Vagina (tissue), 2 donors: Measurements from ENCODE around the gene COL12A1.

Experiments used
- POLR2AphosphoS5 ChIP-seq, 2 donors: sonication (generic); formaldehyde crosslinking; IDR thresholded peaks; one replicate each; pipeline ENCODE4 v1.9.0; 2017; ENCODE audit warnings: antibody characterized with exemption in 2 of 2, mild to moderate bottlenecking in 2 of 2, low read depth in 1 of 2; ENCODE audit not compliant: insufficient read depth in 1 of 2
- TF ChIP-seq, protein P1 (sequence below), 3 experiments: fragments of 450-650 bp in 2 of 3; fragments of 200-600 bp in 1 of 3; sonication (generic) in 1 of 3; IDR thresholded peaks; one replicate each; pipeline ENCODE4 v1.5.1; 2017 to 2019; ENCODE audit warnings: antibody characterized with exemption in 3 of 3, mild to moderate bottlenecking in 2 of 3, moderate library complexity in 2 of 3

DNA sequence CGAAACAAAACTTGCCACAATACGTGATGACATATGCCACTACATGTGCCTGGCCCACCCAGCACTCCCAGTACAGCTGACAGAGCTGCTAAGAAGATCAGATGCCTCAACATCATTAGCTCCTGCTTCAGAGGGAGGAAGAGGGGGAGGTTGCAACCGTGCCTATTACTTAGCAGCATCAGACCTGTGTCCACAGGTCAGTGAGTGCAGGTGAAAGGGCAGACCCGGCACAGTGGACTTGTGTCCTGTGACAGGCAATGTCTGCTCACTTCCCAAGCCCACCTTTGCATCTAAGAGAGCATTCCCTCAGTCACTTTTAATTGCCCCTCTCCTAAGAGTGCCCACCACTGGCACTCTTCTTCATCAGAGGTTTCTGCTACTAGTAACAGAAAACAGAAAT is 9.4 kb upstream of the COL12A1 start:
- TF ChIP-seq, protein P1, sequence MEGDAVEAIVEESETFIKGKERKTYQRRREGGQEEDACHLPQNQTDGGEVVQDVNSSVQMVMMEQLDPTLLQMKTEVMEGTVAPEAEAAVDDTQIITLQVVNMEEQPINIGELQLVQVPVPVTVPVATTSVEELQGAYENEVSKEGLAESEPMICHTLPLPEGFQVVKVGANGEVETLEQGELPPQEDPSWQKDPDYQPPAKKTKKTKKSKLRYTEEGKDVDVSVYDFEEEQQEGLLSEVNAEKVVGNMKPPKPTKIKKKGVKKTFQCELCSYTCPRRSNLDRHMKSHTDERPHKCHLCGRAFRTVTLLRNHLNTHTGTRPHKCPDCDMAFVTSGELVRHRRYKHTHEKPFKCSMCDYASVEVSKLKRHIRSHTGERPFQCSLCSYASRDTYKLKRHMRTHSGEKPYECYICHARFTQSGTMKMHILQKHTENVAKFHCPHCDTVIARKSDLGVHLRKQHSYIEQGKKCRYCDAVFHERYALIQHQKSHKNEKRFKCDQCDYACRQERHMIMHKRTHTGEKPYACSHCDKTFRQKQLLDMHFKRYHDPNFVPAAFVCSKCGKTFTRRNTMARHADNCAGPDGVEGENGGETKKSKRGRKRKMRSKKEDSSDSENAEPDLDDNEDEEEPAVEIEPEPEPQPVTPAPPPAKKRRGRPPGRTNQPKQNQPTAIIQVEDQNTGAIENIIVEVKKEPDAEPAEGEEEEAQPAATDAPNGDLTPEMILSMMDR (IDR thresholded peaks at IDR 0.05) = no peak
- no peak for TF ChIP-seq POLR2AphosphoS5 (IDR thresholded peaks at IDR 0.05; ENCODE audit: insufficient read depth in 1 of 2, low read depth in 1 of 2)
